Astrocyte (in vitro differentiated cells and primary cell): ENCODE results near the gene SLC25A43. TPM values are rescaled to one million over a fixed set of nuclear protein-coding genes. Genes with fewer than 3 reads are reported as not detected.
"Not testable (repeated sequence)": the region's sequence is repeated elsewhere in the genome, so short reads cannot be mapped to it uniquely, and the experiment has no call there.

ENCODE experiments used
- DNase-seq: peaks from one replicate; pipeline ENCODE4 v3.0.0-alpha.2; 2010; ENCODE audit warnings: low read depth
- FAIRE-seq: peaks from 2 replicates; lab custom pipeline; 2011; peaks lifted over from hg19 to GRCh38; lab: Jason Lieb, UNC
- H2AFZ ChIP-seq: 2 replicates; pipeline ENCODE4 v1.6.0; 2012; ENCODE audit warnings: low read depth, low read length, inconsistent platforms
- H3K27ac ChIP-seq: 2 replicates; pipeline ENCODE4 v1.5.1; 2011; ENCODE audit warnings: low read depth, low read length, inconsistent platforms
- H3K27me3 ChIP-seq: 2 replicates; pipeline ENCODE4 v1.6.0; 2011; ENCODE audit warnings: low read length, inconsistent platforms; ENCODE audit not compliant: insufficient read depth
- H3K36me3 ChIP-seq: 2 replicates; pipeline ENCODE4 v1.5.1; 2011; ENCODE audit warnings: low read length, inconsistent platforms; ENCODE audit not compliant: insufficient read depth
- H3K4me1 ChIP-seq: 2 replicates; pipeline ENCODE4 v1.5.1; 2011; ENCODE audit warnings: low read length, inconsistent platforms; ENCODE audit not compliant: insufficient read depth
- H3K4me2 ChIP-seq: 2 replicates; pipeline ENCODE4 v1.6.0; 2012; ENCODE audit warnings: low read length, inconsistent platforms
- H3K4me3 ChIP-seq: 2 replicates; pipeline ENCODE4 v1.5.1; 2011; ENCODE audit warnings: low read depth, mild to moderate bottlenecking, low read length, inconsistent platforms; ENCODE audit not compliant: insufficient read depth
- H3K79me2 ChIP-seq: 2 replicates; pipeline ENCODE4 v1.6.0; 2012; ENCODE audit warnings: mild to moderate bottlenecking, low read length, inconsistent platforms; ENCODE audit not compliant: insufficient read depth
- H3K9ac ChIP-seq: 2 replicates; pipeline ENCODE4 v1.6.0; 2012; ENCODE audit warnings: mild to moderate bottlenecking, low read length, inconsistent platforms
- H3K9me3 ChIP-seq: 2 replicates; pipeline ENCODE4 v1.5.1; 2012; ENCODE audit warnings: low read depth, mild to moderate bottlenecking, low read length, inconsistent platforms; ENCODE audit not compliant: insufficient read depth
- H4K20me1 ChIP-seq: 2 replicates; pipeline ENCODE4 v1.6.0; 2012; ENCODE audit warnings: low read length, inconsistent platforms; ENCODE audit not compliant: insufficient read depth
- H3K27ac Mint-ChIP-seq: one replicate; pipeline ENCODE4 v1.8.0; 2021; ENCODE audit warnings: mild to moderate bottlenecking, mixed read lengths; ENCODE audit not compliant: unreplicated experiment
- H3K27me3 Mint-ChIP-seq: one replicate; pipeline ENCODE4 v1.8.0; 2021; ENCODE audit warnings: low read depth, mixed read lengths; ENCODE audit not compliant: unreplicated experiment
- H3K36me3 Mint-ChIP-seq: one replicate; pipeline ENCODE4 v1.8.0; 2021; ENCODE audit warnings: low read depth, mixed read lengths; ENCODE audit not compliant: unreplicated experiment
- H3K4me1 Mint-ChIP-seq: one replicate; pipeline ENCODE4 v1.8.0; 2021; ENCODE audit warnings: low read depth, mixed read lengths; ENCODE audit not compliant: unreplicated experiment
- H3K4me3 Mint-ChIP-seq: one replicate; pipeline ENCODE4 v1.8.0; 2021; ENCODE audit warnings: mild to moderate bottlenecking, moderate library complexity, mixed read lengths; ENCODE audit not compliant: unreplicated experiment
- H3K9me3 Mint-ChIP-seq: one replicate; pipeline ENCODE4 v1.8.0; 2021; ENCODE audit warnings: mild to moderate bottlenecking, mixed read lengths; ENCODE audit not compliant: unreplicated experiment
- CTCF ChIP-seq: IDR thresholded peaks from 2 replicates; pipeline ENCODE4 v1.5.1; 2011; ENCODE audit warnings: low read depth, mild to moderate bottlenecking, inconsistent platforms, low read length, moderate library complexity; ENCODE audit not compliant: insufficient read depth
- EZH2 ChIP-seq: IDR thresholded peaks from 2 replicates; pipeline ENCODE4 v1.6.1; 2012; ENCODE audit warnings: mild to moderate bottlenecking, low read length, inconsistent platforms; ENCODE audit not compliant: insufficient read depth
- total RNA-seq: library from RNA; stranded (reverse); gene quantifications from 2 replicates; pipeline ENCODE4 v1.2.1, GENCODE V29; 2021

SLC25A43 gene
- total RNA-seq, 1 donor from 2014 or later = 11.6 TPM

DNA sequence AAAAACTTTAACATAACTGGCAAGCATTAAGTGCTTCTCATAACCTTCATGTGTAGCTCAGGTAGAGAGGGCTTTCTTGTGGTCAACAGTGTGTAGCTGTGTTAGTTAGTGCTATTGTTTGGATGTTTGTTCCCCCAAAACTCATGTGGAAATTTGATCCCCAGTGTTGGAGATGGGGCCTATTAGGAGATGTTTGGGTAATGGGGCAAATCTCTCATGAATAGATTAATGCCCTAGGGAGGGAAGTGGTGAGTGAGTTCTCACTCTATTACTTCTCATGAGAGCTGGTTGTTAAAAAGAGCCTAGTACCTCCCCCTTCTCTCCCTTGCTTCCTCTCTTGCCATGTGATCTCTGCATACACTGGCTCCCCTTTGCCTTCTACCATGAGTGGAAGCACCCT lies 16.5 kb upstream of the SLC25A43 start:
- H3K36me3 Mint-ChIP-seq = no peaks in the 10 kb centered on the region
- Histone ChIP-seq H3K9me3 (no peaks in the 10 kb centered on the region), H3K79me2 (no peaks in the 10 kb centered on the region), H4K20me1 (no peaks in the 10 kb centered on the region), H2AFZ (no peak overlapping the region), H3K9ac (no peak overlapping the region), H3K27ac (no peak overlapping the region), H3K27me3 (no peaks in the 10 kb centered on the region), H3K4me1 (no peaks in the 10 kb centered on the region), H3K36me3 (no peaks in the 10 kb centered on the region), H3K4me2 (no peak overlapping the region), H3K4me3 (no peak overlapping the region)
- no peaks in the 10 kb centered on the region for H3K27me3 Mint-ChIP-seq
- FAIRE-seq (peak; percentile 60), DNase-seq (no peak)
- H3K9me3 Mint-ChIP-seq = no peaks in the 10 kb centered on the region
- no peak overlapping the region for H3K27ac Mint-ChIP-seq
- peaks cover 2% of the 10 kb centered on the region for H3K4me1 Mint-ChIP-seq
- H3K4me3 Mint-ChIP-seq = no peak overlapping the region
- TF ChIP-seq CTCF (no peak), EZH2 (no peak)

DNA sequence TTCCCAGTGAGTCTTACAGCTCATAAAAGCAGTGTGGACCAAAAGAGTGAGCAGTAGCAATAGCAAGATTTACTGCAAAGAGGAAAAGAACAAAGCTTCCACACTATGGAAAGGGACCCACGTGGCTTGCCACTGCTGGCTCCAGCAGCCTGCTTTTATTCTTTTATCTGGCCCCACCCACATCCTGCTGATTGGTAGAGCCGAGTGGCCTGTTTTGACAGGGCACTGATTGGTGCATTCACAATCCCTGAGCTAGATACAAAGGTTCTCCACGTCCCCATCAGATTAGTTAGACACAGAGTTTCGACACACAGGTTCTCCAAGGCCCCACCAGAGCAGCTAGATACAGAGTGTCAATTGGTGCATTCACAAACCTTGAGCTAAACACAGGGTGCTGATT lies 12.5 kb upstream of the SLC25A43 start:
- H3K27me3 Mint-ChIP-seq, H3K4me1 Mint-ChIP-seq: not testable (repeated sequence)

GRCh38 chrX:119387426-119387825 lies 11.7 kb upstream of the SLC25A43 start:
- not testable (repeated sequence) for H3K4me1 Mint-ChIP-seq, H3K9me3 Mint-ChIP-seq

More for the DNA sequence above, 12.5 kb upstream of the SLC25A43 start:
- H3K27ac ChIP-seq, H3K9me3 ChIP-seq, H3K27ac Mint-ChIP-seq, H2AFZ ChIP-seq, H4K20me1 ChIP-seq, H3K9me3 Mint-ChIP-seq, H3K79me2 ChIP-seq, H3K4me3 Mint-ChIP-seq, H3K4me2 ChIP-seq, FAIRE-seq, H3K4me1 ChIP-seq, H3K4me3 ChIP-seq, H3K36me3 ChIP-seq, H3K9ac ChIP-seq, H3K36me3 Mint-ChIP-seq, H3K27me3 ChIP-seq, DNase-seq: not testable (repeated sequence)

DNA sequence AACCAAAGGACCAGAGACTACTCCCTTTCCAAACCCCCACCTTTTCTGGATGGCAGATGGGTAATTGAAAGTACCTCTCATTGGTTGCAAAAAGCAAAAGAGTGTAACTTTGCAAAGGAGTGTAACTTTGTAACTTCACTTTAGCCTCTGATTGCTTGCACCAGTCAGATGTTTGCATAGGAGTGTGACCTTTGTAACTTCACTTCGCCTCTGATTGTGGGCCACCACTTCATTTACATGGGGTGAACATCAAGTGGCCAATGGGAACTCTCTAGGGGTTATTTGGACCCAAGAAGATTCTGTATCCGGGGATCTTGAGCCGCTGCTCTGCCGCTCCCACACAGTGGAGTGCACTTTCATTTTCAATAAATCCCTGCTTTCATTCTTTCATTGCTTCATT lies 9.9 kb upstream of the SLC25A43 start:
- Mint-ChIP-seq H3K27ac (no peak overlapping the region), H3K4me1 (no peaks in the 10 kb centered on the region), H3K4me3 (no peak overlapping the region), H3K27me3 (peaks cover 2% of the 10 kb centered on the region), H3K9me3 (peaks cover 2% of the 10 kb centered on the region), H3K36me3 (no peaks in the 10 kb centered on the region)
- Histone ChIP-seq H3K4me3 (no peak overlapping the region), H3K9ac (no peak overlapping the region), H3K9me3 (no peaks in the 10 kb centered on the region), H4K20me1 (no peaks in the 10 kb centered on the region), H3K4me1 (no peaks in the 10 kb centered on the region), H3K4me2 (no peak overlapping the region), H2AFZ (no peak overlapping the region), H3K79me2 (no peaks in the 10 kb centered on the region), H3K27me3 (no peaks in the 10 kb centered on the region), H3K36me3 (no peaks in the 10 kb centered on the region), H3K27ac (no peak overlapping the region)
- FAIRE-seq = no peak
- DNase-seq = no peak
- no peak for TF ChIP-seq EZH2
- TF ChIP-seq CTCF = no peak

More at GRCh38 chrX:119387426-119387825, 11.7 kb upstream of the SLC25A43 start:
- not testable (repeated sequence) for H4K20me1 ChIP-seq, H3K4me2 ChIP-seq, H2AFZ ChIP-seq, FAIRE-seq, H3K79me2 ChIP-seq, H3K4me3 Mint-ChIP-seq, H3K36me3 Mint-ChIP-seq, DNase-seq, H3K27me3 Mint-ChIP-seq, H3K4me1 ChIP-seq, H3K9ac ChIP-seq, H3K36me3 ChIP-seq, H3K27me3 ChIP-seq, H3K9me3 ChIP-seq, H3K27ac ChIP-seq, H3K4me3 ChIP-seq, H3K27ac Mint-ChIP-seq
